Adrenal gland (tissue), 12 donors: ENCODE data around the gene SUV39H2. TPM values are rescaled to one million over a fixed set of nuclear protein-coding genes. Genes with fewer than 3 reads are reported as not detected.
"Not testable (repeated sequence)": the region's sequence is repeated elsewhere in the genome, so short reads cannot be mapped to it uniquely, and the experiment has no call there.

ENCODE experiments used
- DNase-seq, 7 donors: peaks; one replicate each; pipeline ENCODE4 v3.0.0-alpha.2; 2019 to 2020
- H3K27ac ChIP-seq, 5 donors: fragments of 200-600 bp; sonication (generic) in 4 of 5; 1 replicate in 3 of 5; 2 replicates in 2 of 5; pipeline versions ENCODE4 v1.5.1 to v1.8.0; 2016 to 2020; ENCODE audit warnings: mild to moderate bottlenecking in 1 of 5
- H3K27me3 ChIP-seq: fragments of 200-600 bp; 2 replicates; pipeline ENCODE4 v1.8.0; 2021
- H3K36me3 ChIP-seq, 2 donors: fragments of 200-600 bp; replicated peaks in 1 of 2; 1 replicate in 1 of 2; 2 replicates in 1 of 2; pipeline versions ENCODE4 v1.5.1 to v1.8.0; 2018 to 2022
- H3K4me1 ChIP-seq, 2 donors: fragments of 200-600 bp; replicated peaks in 1 of 2; 1 replicate in 1 of 2; 2 replicates in 1 of 2; pipeline versions ENCODE4 v1.5.1 to v1.8.0; 2018 to 2021
- H3K4me3 ChIP-seq, 4 donors: fragments of 200-600 bp; sonication (generic) in 3 of 4; one replicate each; pipeline ENCODE4 v1.5.1; 2016 to 2018
- H3K9me3 ChIP-seq, 3 donors: fragments of 200-600 bp; sonication (generic) in 1 of 3; replicated peaks in 1 of 3; 1 replicate in 2 of 3; 2 replicates in 1 of 3; pipeline versions ENCODE4 v1.5.1 to v1.8.0; 2016 to 2021
- POLR2A ChIP-seq, 2 donors: fragments of 450-650 bp; IDR thresholded peaks; one replicate each; pipeline ENCODE4 v1.6.1; 2017; ENCODE audit warnings: antibody characterized with exemption in 2 of 2, mild to moderate bottlenecking in 2 of 2, moderate library complexity in 1 of 2
- WGBS, 4 donors: extraction: QIAGEN DNeasy Blood & Tissue Kit in 2 of 4; methylation state at CpG; one replicate each; pipeline versions ENCODE4 v1.1.5 to v1.1.7; 2013 to 2017; 5-methylcytosine and 5-hydroxymethylcytosine counted together
- intact Hi-C, 2 donors: fragments of 100-400 bp; cut with DNase I; formaldehyde crosslinking; loops; one replicate each; pipeline versions ENCODE4 v1.14.1 to v1.15.0; 2022 to 2023
- polyA plus RNA-seq, 3 donors: library from polyadenylated mRNA; stranded (reverse); fragments of 200-250 nt in 2 of 3; fragments of 350-450 nt in 1 of 3; fragmentation: Illumina TruSeq in 1 of 3; extraction: RNeasy Lipid Tissue Mini Kit (QIAGEN cat#74804) in 1 of 3; gene quantifications; one replicate each; pipeline ENCODE4 v1.2.3, GENCODE V29; 2013 to 2014
- total RNA-seq, 9 donors: library from RNA; depleted of rRNA in 4 of 9; stranded (reverse); fragments of >200 nt in 4 of 9; fragments of 120-200 nt in 1 of 9; fragmentation: NEBNext Ultra II Directional in 1 of 9; extraction: Animal tissue kit (Norgen Biotek cat#: 25700) in 1 of 9; gene quantifications; one replicate each; pipeline versions ENCODE4 v1.1.0 to v1.2.4, GENCODE V29; 2013 to 2023
- TF ChIP-seq, protein P1 (sequence below), 6 experiments: fragments of 450-650 bp in 4 of 6; fragments of 200-600 bp in 2 of 6; sonication (generic) in 1 of 6; IDR thresholded peaks; 1 replicate in 5 of 6; 2 replicates in 1 of 6; pipeline versions ENCODE4 v1.5.1 to v1.8.0; 2016 to 2021; ENCODE audit warnings: antibody characterized with exemption in 6 of 6, mild to moderate bottlenecking in 2 of 6, moderate library complexity in 1 of 6
- donor health status: healthy with polysubstance abuse.
- donor health status: Bipolar disorder and iron deficiency.
- donor health status: DM: yes; HTN: yes; CAD: no.
- donor health status: DM: no; HTN: no; CAD: no.
- donor health status: DM: no; HTN: no; CAD: no.
- donor health status: DM: yes; HTN: yes; CAD: no.

SUV39H2 gene
- total and polyA plus RNA-seq, 12 donors = 1.7 to 19.1 (median 6.4) TPM

DNA sequence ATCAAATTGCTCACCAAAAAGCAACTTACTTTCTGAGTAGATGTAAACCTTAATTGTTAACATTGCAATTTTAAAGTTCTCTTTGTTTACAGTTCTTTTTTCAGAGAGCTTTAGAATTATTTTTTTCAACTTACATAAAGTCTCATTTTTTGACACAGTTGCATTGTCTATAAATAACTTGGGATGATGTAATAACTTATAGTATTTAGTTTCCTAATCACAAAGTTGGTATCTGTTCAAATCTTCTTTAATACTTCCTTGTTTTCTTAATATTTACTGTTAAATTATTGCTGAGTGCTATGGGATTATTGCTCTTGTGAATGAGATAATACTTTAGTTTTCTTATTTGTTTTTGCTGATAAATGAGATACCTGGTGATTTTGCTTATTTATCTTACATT, 18.9 kb upstream of the SUV39H2 start:
- no peaks in the 10 kb centered on the region for H3K27me3 ChIP-seq
- no peak for DNase-seq
- H3K36me3 ChIP-seq = peaks cover 0 to 14% of the 10 kb centered on the region in 2 donors
- H3K27ac ChIP-seq = no peak overlapping the region
- H3K9me3 ChIP-seq = no peaks in the 10 kb centered on the region
- no peak overlapping the region for H3K4me3 ChIP-seq
- intact Hi-C loops = no loop called here
- TF ChIP-seq, protein P1, sequence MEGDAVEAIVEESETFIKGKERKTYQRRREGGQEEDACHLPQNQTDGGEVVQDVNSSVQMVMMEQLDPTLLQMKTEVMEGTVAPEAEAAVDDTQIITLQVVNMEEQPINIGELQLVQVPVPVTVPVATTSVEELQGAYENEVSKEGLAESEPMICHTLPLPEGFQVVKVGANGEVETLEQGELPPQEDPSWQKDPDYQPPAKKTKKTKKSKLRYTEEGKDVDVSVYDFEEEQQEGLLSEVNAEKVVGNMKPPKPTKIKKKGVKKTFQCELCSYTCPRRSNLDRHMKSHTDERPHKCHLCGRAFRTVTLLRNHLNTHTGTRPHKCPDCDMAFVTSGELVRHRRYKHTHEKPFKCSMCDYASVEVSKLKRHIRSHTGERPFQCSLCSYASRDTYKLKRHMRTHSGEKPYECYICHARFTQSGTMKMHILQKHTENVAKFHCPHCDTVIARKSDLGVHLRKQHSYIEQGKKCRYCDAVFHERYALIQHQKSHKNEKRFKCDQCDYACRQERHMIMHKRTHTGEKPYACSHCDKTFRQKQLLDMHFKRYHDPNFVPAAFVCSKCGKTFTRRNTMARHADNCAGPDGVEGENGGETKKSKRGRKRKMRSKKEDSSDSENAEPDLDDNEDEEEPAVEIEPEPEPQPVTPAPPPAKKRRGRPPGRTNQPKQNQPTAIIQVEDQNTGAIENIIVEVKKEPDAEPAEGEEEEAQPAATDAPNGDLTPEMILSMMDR (IDR thresholded peaks at IDR 0.05) = no peak
- TF ChIP-seq POLR2A (IDR thresholded peaks at IDR 0.05) = no peak
- no peaks in the 10 kb centered on the region for H3K4me1 ChIP-seq

DNA sequence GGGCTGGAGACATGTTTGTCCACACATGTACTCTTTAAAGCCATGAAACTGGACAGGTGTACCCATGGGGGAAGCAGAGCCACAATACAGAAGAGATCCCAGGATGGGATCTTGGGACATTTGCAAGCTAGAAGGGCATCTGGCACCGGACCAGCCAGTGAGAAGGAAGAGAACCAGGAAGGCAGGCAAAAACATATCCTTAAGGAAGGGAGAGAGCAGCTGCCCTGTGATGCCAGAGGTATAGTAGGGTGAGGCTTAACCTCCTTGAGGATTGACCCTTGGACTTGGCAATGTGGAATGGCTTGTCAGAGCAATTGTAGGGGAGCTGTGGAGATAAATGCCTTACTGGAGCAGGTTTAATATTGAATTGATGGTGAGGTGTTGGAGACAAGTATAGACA, 17.9 kb upstream of the SUV39H2 start:
- WGBS, 4 donors = 78 to 96% (median 92%) methylated on average over 1 of the region's 1 CpG
- DNase-seq = no peak
- peaks cover 0 to 14% of the 10 kb centered on the region in 2 donors for H3K36me3 ChIP-seq

DNA sequence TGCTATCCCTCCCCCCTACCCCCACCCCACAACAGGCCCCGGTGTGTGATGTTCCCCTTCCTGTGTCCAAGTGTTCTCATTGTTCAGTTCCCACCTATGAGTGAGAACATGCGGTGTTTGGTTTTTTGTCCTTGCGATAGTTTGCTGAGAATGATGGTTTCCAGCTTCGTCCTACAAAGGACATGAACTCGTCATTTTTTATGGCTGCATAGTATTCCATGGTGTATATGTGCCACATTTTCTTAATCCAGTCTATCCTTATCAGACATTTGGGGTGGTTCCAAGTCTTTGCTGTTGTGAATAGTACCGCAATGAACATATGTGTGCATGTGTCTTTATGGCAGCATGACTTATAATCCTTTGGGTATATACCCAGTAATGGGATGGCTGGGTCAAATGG, 14.2 kb upstream of the SUV39H2 start:
- peaks cover 0 to 32% of the 10 kb centered on the region in 2 donors for H3K36me3 ChIP-seq
- H3K4me1 ChIP-seq, H3K27ac ChIP-seq, H3K9me3 ChIP-seq, intact Hi-C loops, DNase-seq, H3K4me3 ChIP-seq, H3K27me3 ChIP-seq: not testable (repeated sequence)
- WGBS, 4 donors = 95 to 98% (median 97%) methylated on average over 6 of the region's 6 CpGs

More for the DNA sequence above, 17.9 kb upstream of the SUV39H2 start:
- Histone ChIP-seq H3K27ac (no peak overlapping the region), H3K9me3 (no peaks in the 10 kb centered on the region), H3K27me3 (no peaks in the 10 kb centered on the region), H3K4me3 (no peak overlapping the region), H3K4me1 (no peaks in the 10 kb centered on the region)
- no peak for TF ChIP-seq POLR2A (IDR thresholded peaks at IDR 0.05)
- TF ChIP-seq, protein P1 (IDR thresholded peaks at IDR 0.05) = no peak
- intact Hi-C loops = no loop called here

DNA sequence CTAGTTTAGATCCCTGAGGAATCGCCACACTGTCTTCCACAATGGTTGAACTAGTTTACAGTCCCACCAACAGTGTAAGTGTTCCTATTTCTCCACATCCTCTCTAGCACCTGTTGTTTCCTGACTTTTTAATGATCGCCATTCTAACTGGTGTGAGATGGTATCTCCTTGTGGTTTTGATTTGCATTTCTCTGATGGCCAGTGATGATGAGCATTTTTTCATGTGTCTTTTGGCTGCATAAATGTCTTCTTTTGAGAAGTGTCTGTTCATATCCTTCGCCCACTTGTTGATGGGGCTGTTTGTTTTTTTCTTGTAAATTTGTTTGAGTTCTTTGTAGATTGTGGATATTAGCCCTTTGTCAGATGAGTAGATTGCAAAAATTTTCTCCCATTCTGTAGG, 13.8 kb upstream of the SUV39H2 start:
- H3K9me3 ChIP-seq, H3K27me3 ChIP-seq, H3K4me3 ChIP-seq, intact Hi-C loops, H3K27ac ChIP-seq, DNase-seq, H3K4me1 ChIP-seq: not testable (repeated sequence)
- 91 to 100% (median 98%) methylated on average over 3 of the region's 3 CpGs for WGBS, 4 donors
- peaks cover 0 to 36% of the 10 kb centered on the region in 2 donors for H3K36me3 ChIP-seq

DNA sequence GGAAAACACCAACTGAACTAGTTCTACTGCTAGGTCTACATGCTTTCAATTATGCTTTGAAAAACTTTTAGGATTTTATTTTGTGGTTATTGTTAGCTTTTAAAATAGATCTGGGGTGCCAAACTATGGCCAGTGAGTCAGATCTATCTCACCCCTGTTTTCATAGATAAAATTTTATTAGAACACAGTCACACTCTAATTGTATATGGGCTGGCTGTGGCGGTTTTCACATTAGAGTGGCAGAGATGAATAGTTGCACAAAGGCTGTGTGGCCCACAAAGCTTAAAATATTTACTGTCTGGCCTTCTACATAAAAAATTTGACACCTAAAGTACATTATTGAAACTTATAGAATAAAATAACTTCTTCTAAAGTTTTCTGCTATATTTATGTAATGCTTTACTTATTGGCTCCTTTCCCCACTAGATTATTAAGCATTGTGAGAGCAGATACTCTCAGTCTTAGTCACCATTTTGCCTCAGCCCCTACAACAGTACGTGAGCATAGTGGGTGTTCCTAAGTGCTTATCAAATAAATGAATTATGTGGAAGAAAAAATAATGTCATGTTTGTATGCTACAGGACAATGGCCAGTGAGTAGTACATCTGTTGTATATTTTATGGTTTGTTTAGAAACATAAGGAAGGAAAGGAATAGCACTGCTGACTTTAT, 5.4 kb upstream of the SUV39H2 start:
- Histone ChIP-seq H3K36me3 (peaks cover 0 to 14% of the 10 kb centered on the region in 2 donors), H3K27me3 (no peaks in the 10 kb centered on the region), H3K4me1 (peaks cover 4 to 21% of the 10 kb centered on the region in 2 donors), H3K4me3 (no peak overlapping the region), H3K9me3 (no peaks in the 10 kb centered on the region), H3K27ac (no peak overlapping the region)
- 65 to 81% (median 68%) methylated on average over 2 of the region's 2 CpGs for WGBS, 4 donors
- intact Hi-C loops = no loop called here
- DNase-seq = no peak
- TF ChIP-seq, protein P1 (IDR thresholded peaks at IDR 0.05) = no peak
- TF ChIP-seq POLR2A (IDR thresholded peaks at IDR 0.05) = no peak
